ENCODE measurements around the gene PIK3R1. TPM values are rescaled to one million over a fixed set of nuclear protein-coding genes. Genes with fewer than 3 reads are reported as not detected.
A peak's percentile ranks its signal among the peaks of the same experiment; 100 is the strongest.
"Not testable (repeated sequence)": the region's sequence is repeated elsewhere in the genome, so short reads cannot be mapped to it uniquely, and the experiment has no call there.

PIK3R1 gene
- total RNA-seq, 3 donors from 2014 or later = 66.7 to 197 (median 74.9) TPM

- no peak overlapping the region for H3K4me3 ChIP-seq
- intact Hi-C loops (cut with DNase I, micrococcal nuclease) = no loop called here
- no peaks in the 10 kb centered on the region for H3K4me1 ChIP-seq (ENCODE audit: low read depth)
- TF ChIP-seq CTCF (IDR thresholded peaks at IDR 0.05) = no peak
- DNase-seq (no peak), ATAC-seq (no peak)
- H3K36me3 ChIP-seq (ENCODE audit: low read depth) = no peaks in the 10 kb centered on the region
- no peaks in the 10 kb centered on the region for H3K9me3 ChIP-seq
Measured at GRCh38 chr5:68193481-68194036, 22.0 kb upstream of the PIK3R1 start.

- no peak for ATAC-seq
Measured at GRCh38 chr5:68194386-68194785, 21.2 kb upstream of the PIK3R1 start.

GRCh38 chr5:68195137-68195536 is 20.4 kb upstream of the PIK3R1 start:
- Histone ChIP-seq H3K36me3 (ENCODE audit: low read depth) (no peaks in the 10 kb centered on the region), H3K4me3 (no peak overlapping the region), H3K9me3 (no peaks in the 10 kb centered on the region), H3K4me1 (ENCODE audit: low read depth) (no peaks in the 10 kb centered on the region)
- intact Hi-C loops (cut with DNase I, micrococcal nuclease) = no loop called here
- no peak for ATAC-seq
- DNase-seq = no peak
- TF ChIP-seq CTCF (IDR thresholded peaks at IDR 0.05) = no peak

More at GRCh38 chr5:68194386-68194785, 21.2 kb upstream of the PIK3R1 start:
- H3K4me1 ChIP-seq (ENCODE audit: low read depth) = no peaks in the 10 kb centered on the region
- intact Hi-C loops (cut with DNase I, micrococcal nuclease) = no loop called here
- no peaks in the 10 kb centered on the region for H3K36me3 ChIP-seq (ENCODE audit: low read depth)
- DNase-seq = no peak
- H3K4me3 ChIP-seq = no peak overlapping the region
- TF ChIP-seq CTCF (IDR thresholded peaks at IDR 0.05) = no peak
- H3K9me3 ChIP-seq = no peaks in the 10 kb centered on the region

GRCh38 chr5:68196876-68197275 is 18.7 kb upstream of the PIK3R1 start:
- H3K4me3 ChIP-seq = no peak overlapping the region
- DNase-seq = no peak
- no peak for TF ChIP-seq CTCF (IDR thresholded peaks at IDR 0.05)
- H3K9me3 ChIP-seq = no peaks in the 10 kb centered on the region
- ATAC-seq = peak; percentile 75
- H3K4me1 ChIP-seq (ENCODE audit: low read depth) = no peaks in the 10 kb centered on the region
- H3K36me3 ChIP-seq (ENCODE audit: low read depth) = no peaks in the 10 kb centered on the region
- intact Hi-C loops (cut with DNase I, micrococcal nuclease) = no loop called here

- no peak for TF ChIP-seq CTCF (IDR thresholded peaks at IDR 0.05)
- no peak for DNase-seq
- Histone ChIP-seq H3K36me3 (ENCODE audit: low read depth) (no peaks in the 10 kb centered on the region), H3K9me3 (no peaks in the 10 kb centered on the region), H3K4me3 (no peak overlapping the region), H3K4me1 (ENCODE audit: low read depth) (no peaks in the 10 kb centered on the region)
- intact Hi-C loops (cut with DNase I, micrococcal nuclease) = no loop called here
- ATAC-seq = no peak
Measured at GRCh38 chr5:68200288-68200687, 15.3 kb upstream of the PIK3R1 start.

- intact Hi-C loops (cut with DNase I, micrococcal nuclease); H3K4me1 ChIP-seq (ENCODE audit: low read depth); DNase-seq; H3K36me3 ChIP-seq (ENCODE audit: low read depth); H3K4me3 ChIP-seq; ATAC-seq; H3K9me3 ChIP-seq: not testable (repeated sequence)
Measured at GRCh38 chr5:68210654-68211053, 4.9 kb upstream of the PIK3R1 start.
